Measurements from ENCODE around the gene NSL1. TPM values are rescaled to one million over a fixed set of nuclear protein-coding genes. Genes with fewer than 3 reads are reported as not detected.
A peak's percentile ranks its signal among the peaks of the same experiment; 100 is the strongest.

NSL1 gene
- total and polyA plus RNA-seq, 9 of the 15 experiments (the other 6 are each of a cell fraction or from before 2014, with no cell fraction given): 53.5 to 108 (median 59.1) TPM

DNA sequence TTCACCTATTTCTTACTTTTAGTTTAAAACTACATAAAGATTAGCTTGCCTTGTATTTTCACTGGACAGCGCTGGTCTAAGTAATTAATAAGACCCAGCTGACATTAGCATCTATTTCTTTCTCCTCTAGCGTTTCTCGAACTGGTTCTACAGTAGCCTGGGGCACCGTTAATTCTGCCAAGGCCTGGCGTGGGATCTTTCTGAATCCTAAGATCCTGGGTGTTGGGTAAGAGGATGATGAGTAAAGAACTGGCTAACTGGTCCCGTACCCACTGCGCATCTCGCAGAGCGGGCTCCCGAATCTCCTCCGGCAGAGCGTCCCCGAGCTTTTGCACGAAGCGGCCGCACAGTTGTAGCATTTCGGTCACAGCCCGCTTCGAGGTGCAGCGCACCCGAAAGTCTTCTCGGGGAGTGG lies 309 bp downstream of the NSL1 start (continued):
- TF ChIP-seq STAT5A (IDR thresholded peaks at IDR 0.05; ENCODE audit: borderline replicate concordance, low read length) (no peak), DACH1 (IDR thresholded peaks at IDR 0.05; ENCODE audit: partially characterized antibody) (no peak), LCOR (CRISPR knock-in tag; IDR thresholded peaks at IDR 0.05) (0 out of 2 replicates have a peak, but pooled peaks have one; percentile 64), HNRNPK (IDR thresholded peaks at IDR 0.05; ENCODE audit: low read depth, low read length, poor library complexity, severe bottlenecking) (no peak), NRF1 (conservative IDR thresholded peaks at IDR 0.05 in 1 of 2, IDR thresholded peaks at IDR 0.05 in 1 of 2) (peak; percentile 72 to 78), ELF2 (CRISPR knock-in tag; IDR thresholded peaks at IDR 0.05) (no peak), ATF1 (CRISPR knock-in tag; IDR thresholded peaks at IDR 0.05) (no peak), ATF1 (tag; IDR thresholded peaks at IDR 0.05) (no peak), FOSL1 (tag; conservative IDR thresholded peaks at IDR 0.05) (0 out of 2 replicates have a peak, but pooled peaks have one; percentile 21), COPS2 (conservative IDR thresholded peaks at IDR 0.05) (no peak), ZBED1 (IDR thresholded peaks at IDR 0.05) (no peak), HMGN3 (IDR thresholded peaks at IDR 0.05; ENCODE audit: borderline replicate concordance, extremely low read depth, insufficient read length, low read depth, low read length) (no peak), ZNF740 (CRISPR knock-in tag; IDR thresholded peaks at IDR 0.05) (peak; percentile 18; the same call in 1 of the 2 replicates), ZNF740 (tag; IDR thresholded peaks at IDR 0.05) (no peak), KDM1A (IDR thresholded peaks at IDR 0.05) (peak in 1 of 2 experiments; percentile 51; a peak in 1 of 4 replicates), ZNF584 (CRISPR knock-in tag; IDR thresholded peaks at IDR 0.05; ENCODE audit: low read depth) (peak; percentile 71; the same call in 1 of the 2 replicates), ZNF239 (CRISPR knock-in tag; IDR thresholded peaks at IDR 0.05) (no peak), EGR1 (conservative IDR thresholded peaks at IDR 0.05) (no peak), TBL1XR1 (IDR thresholded peaks at IDR 0.05; ENCODE audit: low read length in 2 of 2) (peak in 1 of 2 experiments; percentile 7; a peak in 1 of 4 replicates), SAP30 (IDR thresholded peaks at IDR 0.05; ENCODE audit: borderline replicate concordance, insufficient read depth, low read depth, low read length, poor library complexity, severe bottlenecking) (peak; percentile 27)
- TF ChIP-seq, protein P1, sequence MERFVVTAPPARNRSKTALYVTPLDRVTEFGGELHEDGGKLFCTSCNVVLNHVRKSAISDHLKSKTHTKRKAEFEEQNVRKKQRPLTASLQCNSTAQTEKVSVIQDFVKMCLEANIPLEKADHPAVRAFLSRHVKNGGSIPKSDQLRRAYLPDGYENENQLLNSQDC (CRISPR knock-in tag; IDR thresholded peaks at IDR 0.05): no peak
- TF ChIP-seq, protein P2, sequence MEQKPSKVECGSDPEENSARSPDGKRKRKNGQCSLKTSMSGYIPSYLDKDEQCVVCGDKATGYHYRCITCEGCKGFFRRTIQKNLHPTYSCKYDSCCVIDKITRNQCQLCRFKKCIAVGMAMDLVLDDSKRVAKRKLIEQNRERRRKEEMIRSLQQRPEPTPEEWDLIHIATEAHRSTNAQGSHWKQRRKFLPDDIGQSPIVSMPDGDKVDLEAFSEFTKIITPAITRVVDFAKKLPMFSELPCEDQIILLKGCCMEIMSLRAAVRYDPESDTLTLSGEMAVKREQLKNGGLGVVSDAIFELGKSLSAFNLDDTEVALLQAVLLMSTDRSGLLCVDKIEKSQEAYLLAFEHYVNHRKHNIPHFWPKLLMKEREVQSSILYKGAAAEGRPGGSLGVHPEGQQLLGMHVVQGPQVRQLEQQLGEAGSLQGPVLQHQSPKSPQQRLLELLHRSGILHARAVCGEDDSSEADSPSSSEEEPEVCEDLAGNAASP (IDR thresholded peaks at IDR 0.05): no peak
- TF ChIP-seq, protein P3, sequence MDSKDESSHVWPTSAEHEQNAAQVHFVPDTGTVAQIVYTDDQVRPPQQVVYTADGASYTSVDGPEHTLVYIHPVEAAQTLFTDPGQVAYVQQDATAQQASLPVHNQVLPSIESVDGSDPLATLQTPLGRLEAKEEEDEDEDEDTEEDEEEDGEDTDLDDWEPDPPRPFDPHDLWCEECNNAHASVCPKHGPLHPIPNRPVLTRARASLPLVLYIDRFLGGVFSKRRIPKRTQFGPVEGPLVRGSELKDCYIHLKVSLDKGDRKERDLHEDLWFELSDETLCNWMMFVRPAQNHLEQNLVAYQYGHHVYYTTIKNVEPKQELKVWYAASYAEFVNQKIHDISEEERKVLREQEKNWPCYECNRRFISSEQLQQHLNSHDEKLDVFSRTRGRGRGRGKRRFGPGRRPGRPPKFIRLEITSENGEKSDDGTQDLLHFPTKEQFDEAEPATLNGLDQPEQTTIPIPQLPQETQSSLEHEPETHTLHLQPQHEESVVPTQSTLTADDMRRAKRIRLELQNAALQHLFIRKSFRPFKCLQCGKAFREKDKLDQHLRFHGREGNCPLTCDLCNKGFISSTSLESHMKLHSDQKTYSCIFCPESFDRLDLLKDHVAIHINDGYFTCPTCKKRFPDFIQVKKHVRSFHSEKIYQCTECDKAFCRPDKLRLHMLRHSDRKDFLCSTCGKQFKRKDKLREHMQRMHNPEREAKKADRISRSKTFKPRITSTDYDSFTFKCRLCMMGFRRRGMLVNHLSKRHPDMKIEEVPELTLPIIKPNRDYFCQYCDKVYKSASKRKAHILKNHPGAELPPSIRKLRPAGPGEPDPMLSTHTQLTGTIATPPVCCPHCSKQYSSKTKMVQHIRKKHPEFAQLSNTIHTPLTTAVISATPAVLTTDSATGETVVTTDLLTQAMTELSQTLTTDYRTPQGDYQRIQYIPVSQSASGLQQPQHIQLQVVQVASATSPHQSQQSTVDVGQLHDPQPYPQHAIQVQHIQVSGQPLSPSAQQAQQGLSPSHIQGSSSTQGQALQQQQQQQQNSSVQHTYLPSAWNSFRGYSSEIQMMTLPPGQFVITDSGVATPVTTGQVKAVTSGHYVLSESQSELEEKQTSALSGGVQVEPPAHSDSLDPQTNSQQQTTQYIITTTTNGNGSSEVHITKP (IDR thresholded peaks at IDR 0.05; ENCODE audit: partially characterized antibody): no peak

All from K562 (cell line).